GOT3 (cell line): ENCODE results near the gene SPOCK2.

Experiments used
- DNase-seq: peaks from one replicate; lab custom pipeline; 2025; ENCODE audit warnings: mixed read lengths; lab: John Stamatoyannopoulos, UW

Gene SPOCK2

GRCh38 chr10:72010234-72010973 is 77.9 kb downstream of the SPOCK2 start:
- DNase-seq: no peak

GRCh38 chr10:72009425-72010081 is 78.8 kb downstream of the SPOCK2 start:
- peak; percentile 69 for DNase-seq

- DNase-seq: no peak
Observed at GRCh38 chr10:72009051-72009424, 79.3 kb downstream of the SPOCK2 start.
